ENCODE measurements around the gene LCN2.
A peak's percentile ranks its signal among the peaks of the same experiment; 100 is the strongest.

Gene LCN2

GRCh38 chr9:128151309-128152132 lies 2.3 kb downstream of the LCN2 start:
- no peak for DNase-seq

GRCh38 chr9:128152133-128153059 lies 3.1 kb downstream of the LCN2 start:
- no peak for DNase-seq

GRCh38 chr9:128153060-128153946 lies 4.0 kb downstream of the LCN2 start:
- DNase-seq: no peak

GRCh38 chr9:128153947-128154695 lies 4.9 kb downstream of the LCN2 start:
- DNase-seq: no peak

GRCh38 chr9:128155736-128156500 lies 6.7 kb downstream of the LCN2 start:
- DNase-seq: no peak

GRCh38 chr9:128159522-128159783 lies 10.2 kb downstream of the LCN2 start:
- DNase-seq: no peak

- DNase-seq: peak; percentile 89 to 94
Observed at GRCh38 chr9:128159784-128160602, 10.7 kb downstream of the LCN2 start, which contains the start of gene BBLN. Gene BBLN, plus strand, starts transcription at chr9:128160265. Its CDS starts 143 bp downstream, at chr9:128160408.

GRCh38 chr9:128160603-128160987 lies 11.3 kb downstream of the LCN2 start:
- no peak for DNase-seq

- peak; percentile 29 to 48 for DNase-seq
Observed at GRCh38 chr9:128161215-128161902, 12.1 kb downstream of the LCN2 start.

GRCh38 chr9:128162215-128163026 lies 13.2 kb downstream of the LCN2 start:
- DNase-seq: no peak

GRCh38 chr9:128163027-128163515 lies 13.8 kb downstream of the LCN2 start:
- no peak for DNase-seq

- DNase-seq: no peak
Observed at GRCh38 chr9:128163523-128164306, 14.5 kb downstream of the LCN2 start.

- DNase-seq: no peak
Observed at GRCh38 chr9:128164307-128164885, 15.1 kb downstream of the LCN2 start.

- DNase-seq: no peak
Observed at GRCh38 chr9:128166169-128166568, 16.9 kb downstream of the LCN2 start.

- DNase-seq: no peak
Observed at GRCh38 chr9:128167209-128167608, 18.0 kb downstream of the LCN2 start.

GRCh38 chr9:128168731-128169308 lies 19.6 kb downstream of the LCN2 start:
- no peak for DNase-seq

- DNase-seq: no peak
Observed at GRCh38 chr9:128169492-128169891, 20.2 kb downstream of the LCN2 start.

Data from NCI-H2081 (cell line).